Tibial nerve (tissue), 4 donors: ENCODE data around the gene ASTN2. TPM values are rescaled to one million over a fixed set of nuclear protein-coding genes. Genes with fewer than 3 reads are reported as not detected.

Experiments
- DNase-seq, 2 donors: peaks; one replicate each; pipeline ENCODE4 v3.0.0-alpha.2; 2019; ENCODE audit warnings: low spot score in 2 of 2
- H3K27ac ChIP-seq, 4 donors: fragments of 200-600 bp; sonication (generic) in 3 of 4; one replicate each; pipeline ENCODE4 v1.5.1; 2017 to 2019; ENCODE audit warnings: mild to moderate bottlenecking in 1 of 4
- H3K27me3 ChIP-seq, 2 donors: fragments of 200-600 bp; sonication (generic) in 1 of 2; one replicate each; pipeline versions ENCODE4 v1.5.1 to v1.6.0; 2017 to 2019
- H3K36me3 ChIP-seq, 3 donors: fragments of 200-600 bp; sonication (generic); one replicate each; pipeline ENCODE4 v1.5.1; 2018 to 2019
- H3K4me1 ChIP-seq, 4 donors: fragments of 200-600 bp; sonication (generic) in 3 of 4; one replicate each; pipeline ENCODE4 v1.5.1; 2017 to 2019
- H3K4me3 ChIP-seq, 4 donors: fragments of 200-600 bp; sonication (generic) in 3 of 4; one replicate each; pipeline ENCODE4 v1.5.1; 2017 to 2019; ENCODE audit warnings: mild to moderate bottlenecking in 1 of 4, moderate library complexity in 1 of 4
- H3K9me3 ChIP-seq, 4 donors: fragments of 200-600 bp; sonication (generic) in 3 of 4; one replicate each; pipeline ENCODE4 v1.5.1; 2017 to 2019
- EP300 ChIP-seq, 2 donors: sonication (generic); formaldehyde crosslinking; IDR thresholded peaks; one replicate each; pipeline ENCODE4 v1.6.1; 2017; ENCODE audit warnings: antibody characterized with exemption in 2 of 2, mild to moderate bottlenecking in 1 of 2
- POLR2A ChIP-seq, 2 donors: fragments of 450-650 bp; IDR thresholded peaks; one replicate each; pipeline ENCODE4 v1.6.1; 2017; ENCODE audit warnings: antibody characterized with exemption in 2 of 2, mild to moderate bottlenecking in 2 of 2, moderate library complexity in 2 of 2
- WGBS, 2 donors: methylation state at CpG; one replicate each; pipeline ENCODE4 v1.1.5; 2018; 5-methylcytosine and 5-hydroxymethylcytosine counted together
- total RNA-seq, 4 donors: library from RNA; depleted of rRNA; stranded (reverse); fragments of >200 nt; gene quantifications; one replicate each; pipeline ENCODE4 v1.1.0, GENCODE V29; 2016
- TF ChIP-seq, protein P1 (sequence below), 5 experiments: fragments of 200-600 bp in 3 of 5; fragments of 450-650 bp in 2 of 5; sonication (generic) in 3 of 5; IDR thresholded peaks; one replicate each; pipeline ENCODE4 v1.5.1; 2016 to 2019; ENCODE audit warnings: antibody characterized with exemption in 5 of 5, mild to moderate bottlenecking in 3 of 5, moderate library complexity in 2 of 5

Gene ASTN2
- total RNA-seq, 4 donors from 2014 or later: 9.0 to 14.9 (median 12.3) TPM

DNA sequence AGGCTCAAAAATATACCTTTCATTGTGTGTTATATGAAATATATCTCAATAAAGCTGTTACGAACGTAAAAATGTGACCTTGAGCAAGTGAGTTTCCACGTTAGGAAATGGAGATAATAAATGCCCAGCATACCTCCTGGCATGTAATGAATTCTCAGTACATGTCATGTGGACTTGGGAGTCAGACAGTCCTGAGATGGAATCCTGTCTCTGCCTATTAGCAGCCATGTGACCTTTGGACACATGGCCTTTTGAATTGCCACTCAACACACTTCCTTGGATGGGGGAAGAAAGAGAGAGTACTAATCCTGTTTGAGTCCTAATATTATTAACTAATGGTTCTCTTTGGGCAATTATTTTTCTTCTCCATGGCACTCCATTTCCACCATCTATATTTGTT, 702.1 kb downstream of the ASTN2 start:
- TF ChIP-seq, protein P1, sequence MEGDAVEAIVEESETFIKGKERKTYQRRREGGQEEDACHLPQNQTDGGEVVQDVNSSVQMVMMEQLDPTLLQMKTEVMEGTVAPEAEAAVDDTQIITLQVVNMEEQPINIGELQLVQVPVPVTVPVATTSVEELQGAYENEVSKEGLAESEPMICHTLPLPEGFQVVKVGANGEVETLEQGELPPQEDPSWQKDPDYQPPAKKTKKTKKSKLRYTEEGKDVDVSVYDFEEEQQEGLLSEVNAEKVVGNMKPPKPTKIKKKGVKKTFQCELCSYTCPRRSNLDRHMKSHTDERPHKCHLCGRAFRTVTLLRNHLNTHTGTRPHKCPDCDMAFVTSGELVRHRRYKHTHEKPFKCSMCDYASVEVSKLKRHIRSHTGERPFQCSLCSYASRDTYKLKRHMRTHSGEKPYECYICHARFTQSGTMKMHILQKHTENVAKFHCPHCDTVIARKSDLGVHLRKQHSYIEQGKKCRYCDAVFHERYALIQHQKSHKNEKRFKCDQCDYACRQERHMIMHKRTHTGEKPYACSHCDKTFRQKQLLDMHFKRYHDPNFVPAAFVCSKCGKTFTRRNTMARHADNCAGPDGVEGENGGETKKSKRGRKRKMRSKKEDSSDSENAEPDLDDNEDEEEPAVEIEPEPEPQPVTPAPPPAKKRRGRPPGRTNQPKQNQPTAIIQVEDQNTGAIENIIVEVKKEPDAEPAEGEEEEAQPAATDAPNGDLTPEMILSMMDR (IDR thresholded peaks at IDR 0.05): no peak
- TF ChIP-seq EP300 (IDR thresholded peaks at IDR 0.05) (no peak), POLR2A (IDR thresholded peaks at IDR 0.05) (no peak)
- DNase-seq: no peak
- Histone ChIP-seq H3K9me3 (no peaks in the 10 kb centered on the region), H3K27me3 (no peaks in the 10 kb centered on the region), H3K27ac (no peak overlapping the region), H3K4me1 (peaks cover 0 to 14% (median 0%) of the 10 kb centered on the region in 4 donors), H3K36me3 (no peaks in the 10 kb centered on the region), H3K4me3 (no peak overlapping the region)
- 83 to 89% methylated on average over 3 of the region's 3 CpGs for WGBS, 2 donors

DNA sequence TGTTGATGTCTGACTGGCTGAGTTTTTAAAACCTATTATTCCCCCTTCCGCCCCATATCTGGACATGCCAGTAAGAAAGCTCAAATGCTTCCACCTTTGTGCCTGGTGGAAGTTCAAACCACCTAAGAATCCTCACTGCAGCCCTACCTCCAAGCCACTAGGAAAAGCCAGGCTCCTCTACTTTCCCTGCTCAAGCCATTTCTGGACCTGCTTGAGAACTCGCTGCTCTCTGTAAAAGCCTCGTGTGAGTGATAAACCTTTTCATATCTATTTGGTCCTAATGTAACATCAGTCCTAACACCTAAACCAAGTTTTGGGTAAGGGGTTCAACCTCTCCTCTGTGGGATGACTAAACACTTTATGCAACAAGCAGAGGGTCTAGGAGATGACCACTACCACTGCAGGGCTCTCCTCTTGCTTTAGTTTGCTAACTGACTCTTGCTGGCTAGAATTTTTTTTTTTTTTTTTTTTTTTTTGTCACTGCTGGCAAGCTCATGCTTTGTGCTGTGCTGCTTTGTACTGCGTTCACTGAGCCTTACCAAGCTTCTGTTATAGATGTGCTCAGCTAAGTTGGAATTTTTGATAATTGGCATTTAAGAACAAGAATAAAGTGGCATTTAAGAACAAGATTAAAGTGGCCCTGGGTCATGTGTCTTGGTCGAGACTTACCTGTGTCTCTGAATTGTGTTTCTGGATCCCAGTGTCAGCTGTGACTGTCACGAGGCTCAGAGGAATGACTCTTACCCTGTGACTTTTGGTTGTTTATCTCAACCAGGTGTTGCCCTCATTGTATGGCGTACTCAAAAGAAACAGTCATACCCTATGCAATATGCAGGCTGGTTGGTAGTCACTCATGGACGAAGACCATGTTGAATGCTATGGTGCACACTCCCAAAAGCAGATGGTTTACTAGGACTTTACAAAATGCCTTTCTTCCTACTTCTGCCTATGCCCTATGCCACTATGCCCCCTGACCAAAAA, 708.3 kb downstream of the ASTN2 start:
- no peak overlapping the region for H3K4me3 ChIP-seq
- peaks cover 0 to 11% (median 0%) of the 10 kb centered on the region in 3 donors for H3K36me3 ChIP-seq
- H3K27ac ChIP-seq: no peak overlapping the region
- TF ChIP-seq POLR2A (IDR thresholded peaks at IDR 0.05) (no peak), EP300 (IDR thresholded peaks at IDR 0.05) (no peak)
- TF ChIP-seq, protein P1 (IDR thresholded peaks at IDR 0.05): no peak
- 90 to 94% methylated on average over 8 of the region's 8 CpGs for WGBS, 2 donors
- H3K9me3 ChIP-seq: peaks cover 0 to 4% (median 0%) of the 10 kb centered on the region in 4 donors
- no peaks in the 10 kb centered on the region for H3K27me3 ChIP-seq
- DNase-seq: no peak
- H3K4me1 ChIP-seq: no peaks in the 10 kb centered on the region

DNA sequence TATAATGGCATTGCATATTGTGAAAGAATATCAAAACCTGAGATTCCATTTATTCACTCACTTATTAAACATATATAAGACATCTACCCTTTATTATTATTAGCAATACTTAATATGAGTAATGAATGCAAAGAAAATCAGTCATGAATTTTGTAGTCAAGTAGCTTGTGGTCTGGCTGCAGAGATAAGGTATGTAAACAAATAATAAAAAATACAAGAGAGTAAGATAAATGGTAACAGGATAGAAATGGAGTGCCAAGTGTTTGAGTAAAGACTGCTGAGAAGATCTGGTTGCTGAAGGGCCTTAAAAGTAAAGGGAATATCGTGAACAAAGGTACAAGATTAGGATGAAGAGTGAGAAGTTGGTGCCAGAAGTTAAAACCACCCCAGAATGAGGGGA, 709.3 kb downstream of the ASTN2 start:
- TF ChIP-seq, protein P1 (IDR thresholded peaks at IDR 0.05): no peak
- no peak for TF ChIP-seq EP300 (IDR thresholded peaks at IDR 0.05)
- TF ChIP-seq POLR2A (IDR thresholded peaks at IDR 0.05): no peak
- 83 to 95% methylated on average over 1 of the region's 1 CpG for WGBS, 2 donors
- Histone ChIP-seq H3K36me3 (peaks cover 0 to 14% (median 0%) of the 10 kb centered on the region in 3 donors), H3K4me1 (no peaks in the 10 kb centered on the region), H3K4me3 (no peak overlapping the region), H3K9me3 (peaks cover 0 to 4% (median 0%) of the 10 kb centered on the region in 4 donors), H3K27me3 (no peaks in the 10 kb centered on the region), H3K27ac (no peak overlapping the region)
- DNase-seq: no peak

DNA sequence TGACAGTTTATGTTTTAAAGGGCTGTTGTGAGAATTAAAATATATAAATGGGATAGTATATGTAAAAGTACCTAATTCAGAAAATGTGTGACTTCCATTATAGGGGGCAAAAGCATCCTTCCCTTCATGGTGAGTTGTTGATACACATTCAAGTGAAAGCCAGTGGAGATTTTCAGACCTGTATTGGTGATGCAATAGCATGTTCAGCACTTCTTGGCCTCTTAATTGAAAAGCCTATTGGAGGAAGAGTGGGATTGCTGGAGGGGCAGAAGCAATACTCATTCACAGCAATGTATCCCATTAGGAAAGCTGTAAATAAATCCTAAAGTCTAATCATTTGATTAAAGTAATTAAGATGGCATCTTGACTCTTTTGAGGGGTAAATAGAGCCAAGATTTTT, 710.4 kb downstream of the ASTN2 start:
- TF ChIP-seq, protein P1 (IDR thresholded peaks at IDR 0.05): no peak
- TF ChIP-seq POLR2A (IDR thresholded peaks at IDR 0.05) (no peak), EP300 (IDR thresholded peaks at IDR 0.05) (no peak)
- H3K9me3 ChIP-seq: peaks cover 0 to 4% (median 0%) of the 10 kb centered on the region in 4 donors
- H3K4me1 ChIP-seq: no peaks in the 10 kb centered on the region
- no peak overlapping the region for H3K4me3 ChIP-seq
- no peaks in the 10 kb centered on the region for H3K27me3 ChIP-seq
- no peak for DNase-seq
- no peak overlapping the region for H3K27ac ChIP-seq
- peaks cover 0 to 24% (median 0%) of the 10 kb centered on the region in 3 donors for H3K36me3 ChIP-seq

DNA sequence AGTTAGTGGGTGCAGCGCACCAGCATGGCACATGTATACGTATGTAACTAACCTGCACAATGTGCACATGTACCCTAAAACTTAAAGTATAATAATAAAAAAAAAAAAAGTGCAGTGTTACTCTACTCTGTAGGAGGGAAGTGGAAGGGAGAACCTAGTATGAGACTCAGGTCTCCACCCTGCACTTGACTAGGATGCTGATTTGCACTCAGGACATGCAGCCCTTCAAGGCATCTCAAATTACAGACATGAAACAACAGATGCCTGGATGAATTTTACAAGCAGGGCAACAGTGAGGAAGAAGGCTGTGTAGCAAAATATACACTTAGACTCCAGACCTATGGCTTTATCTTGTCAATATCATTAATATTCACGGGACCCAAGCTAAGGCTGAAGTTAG, 711.2 kb downstream of the ASTN2 start:
- no peak for TF ChIP-seq EP300 (IDR thresholded peaks at IDR 0.05)
- TF ChIP-seq, protein P1 (IDR thresholded peaks at IDR 0.05): no peak
- TF ChIP-seq POLR2A (IDR thresholded peaks at IDR 0.05): no peak
- H3K36me3 ChIP-seq: peaks cover 0 to 32% (median 8%) of the 10 kb centered on the region in 3 donors
- no peak overlapping the region for H3K27ac ChIP-seq
- H3K4me3 ChIP-seq: no peak overlapping the region
- peaks cover 0 to 4% (median 0%) of the 10 kb centered on the region in 4 donors for H3K9me3 ChIP-seq
- 98 to 100% methylated on average over 3 of the region's 3 CpGs for WGBS, 2 donors
- H3K27me3 ChIP-seq: no peaks in the 10 kb centered on the region
- H3K4me1 ChIP-seq: no peaks in the 10 kb centered on the region
- no peak for DNase-seq
